NCI-H748 (cell line): ENCODE data around the gene SHANK1.

Experiments
- DNase-seq: peaks from one replicate; lab custom pipeline; 2025; ENCODE audit not compliant: unreplicated experiment; lab: John Stamatoyannopoulos, UW

Gene SHANK1

GRCh38 chr19:50693064-50693975 lies 26.3 kb downstream of the SHANK1 start:
- DNase-seq: no peak

GRCh38 chr19:50690439-50690838 lies 29.2 kb downstream of the SHANK1 start:
- no peak for DNase-seq

- no peak for DNase-seq
Measured at GRCh38 chr19:50688766-50689165, 30.8 kb downstream of the SHANK1 start.

- DNase-seq: no peak
Measured at GRCh38 chr19:50686310-50687032, 33.1 kb downstream of the SHANK1 start.

GRCh38 chr19:50679177-50680125 lies 40.2 kb downstream of the SHANK1 start:
- DNase-seq: peak; percentile 80

GRCh38 chr19:50678323-50678722 lies 41.3 kb downstream of the SHANK1 start:
- no peak for DNase-seq

- no peak for DNase-seq
Measured at GRCh38 chr19:50677636-50678035, 42.0 kb downstream of the SHANK1 start.

GRCh38 chr19:50676625-50677197 lies 42.9 kb downstream of the SHANK1 start:
- no peak for DNase-seq

- no peak for DNase-seq
Measured at GRCh38 chr19:50673118-50673517, 46.5 kb downstream of the SHANK1 start.

- DNase-seq: no peak
Measured at GRCh38 chr19:50670102-50670380, 49.6 kb downstream of the SHANK1 start.

GRCh38 chr19:50669302-50670101 lies 50.1 kb downstream of the SHANK1 start:
- peak; percentile 45 for DNase-seq

GRCh38 chr19:50668879-50669278 lies 50.7 kb downstream of the SHANK1 start:
- no peak for DNase-seq

- DNase-seq: no peak
Measured at GRCh38 chr19:50668416-50668815, 51.2 kb downstream of the SHANK1 start.

- DNase-seq: no peak
Measured at GRCh38 chr19:50667759-50668231, 51.8 kb downstream of the SHANK1 start.

GRCh38 chr19:50667177-50667758 lies 52.3 kb downstream of the SHANK1 start:
- no peak for DNase-seq

GRCh38 chr19:50666346-50667176 lies 53.0 kb downstream of the SHANK1 start:
- no peak for DNase-seq

GRCh38 chr19:50664204-50664603 lies 55.4 kb downstream of the SHANK1 start:
- DNase-seq: no peak

- DNase-seq: peak; percentile 80
Measured at GRCh38 chr19:50663482-50663790, 56.2 kb downstream of the SHANK1 start.
